ENCODE measurements around the gene ZNF532.

The ZNF532 gene

GRCh38 chr18:58983260-58984155 is 118.8 kb downstream of the ZNF532 start:
- no peak for DNase-seq

GRCh38 chr18:58988600-58988999 is 123.9 kb downstream of the ZNF532 start:
- no peak for DNase-seq

- no peak for DNase-seq
Observed at GRCh38 chr18:58989184-58989759, 124.6 kb downstream of the ZNF532 start.

GRCh38 chr18:58990720-58991119 is 126.0 kb downstream of the ZNF532 start:
- no peak for DNase-seq

GRCh38 chr18:58991167-58991798 is 126.6 kb downstream of the ZNF532 start:
- no peak for DNase-seq

- DNase-seq, result no peak
Observed at GRCh38 chr18:58992301-58993231, 127.9 kb downstream of the ZNF532 start.

GRCh38 chr18:58993260-58993659 is 128.6 kb downstream of the ZNF532 start:
- no peak for DNase-seq

- no peak for DNase-seq
Observed at GRCh38 chr18:58995663-58996062, 131.0 kb downstream of the ZNF532 start.

GRCh38 chr18:58996131-58996641 is 131.5 kb downstream of the ZNF532 start:
- no peak for DNase-seq

- DNase-seq, result no peak
Observed at GRCh38 chr18:58996696-58997095, 132.0 kb downstream of the ZNF532 start.

GRCh38 chr18:58997811-58998337 is 133.2 kb downstream of the ZNF532 start:
- no peak for DNase-seq

- no peak for DNase-seq
Observed at GRCh38 chr18:58998401-58999203, 133.9 kb downstream of the ZNF532 start.

GRCh38 chr18:59001166-59001565 is 136.5 kb downstream of the ZNF532 start:
- no peak for DNase-seq

- no peak for DNase-seq
Observed at GRCh38 chr18:59001721-59002120, 137.0 kb downstream of the ZNF532 start.

- no peak for DNase-seq
Observed at GRCh38 chr18:59002974-59003594, 138.4 kb downstream of the ZNF532 start.

GRCh38 chr18:59005262-59005661 is 140.6 kb downstream of the ZNF532 start:
- no peak for DNase-seq

- DNase-seq, result no peak
Observed at GRCh38 chr18:59006461-59007067, 141.9 kb downstream of the ZNF532 start.

GRCh38 chr18:59008302-59008974 is 143.8 kb downstream of the ZNF532 start:
- DNase-seq, result no peak

- DNase-seq, result no peak
Observed at GRCh38 chr18:59009846-59010245, 145.2 kb downstream of the ZNF532 start.

GRCh38 chr18:59011289-59011688 is 146.6 kb downstream of the ZNF532 start:
- DNase-seq, result no peak
